HCT116 (cell line): Measurements from ENCODE around the gene CHMP1B. TPM values are rescaled to one million over a fixed set of nuclear protein-coding genes. Genes with fewer than 3 reads are reported as not detected.

Experiments used
- ATAC-seq: fragments of 200-7000 bp; cut with Tn5 transposase; 2 replicates; pipeline ENCODE4 v1.9.1; 2020; ENCODE audit warnings: mild to moderate bottlenecking, moderate library complexity
- BruUV-seq: library from RNA; stranded (reverse); fragments of 400-500 nt; replicated peaks from 2 replicates; lab custom pipeline; 2021; lab: Mats Ljungman, UMichigan
- CTCF ChIA-PET: fragments of 300-600 bp; sonication (Branson Sonifier 250); formaldehyde crosslinking; loops from one replicate; lab custom pipeline; 2021; ENCODE audit warnings: antibody characterized with exemption; lab: Charles Lee
- POLR2A ChIA-PET: fragments of 300-600, 350-600 bp; sonication (Branson Sonifier 250); formaldehyde crosslinking; loops from one replicate; lab custom pipeline; 2021; ENCODE audit warnings: antibody characterized with exemption; lab: Charles Lee
- RAD21 ChIA-PET, 2 experiments: fragments of 300-600 bp; sonication (Branson Sonifier 250); formaldehyde crosslinking; loops; one replicate each; lab custom pipeline; 2023; ENCODE audit warnings: low total read pairs in 2 of 2; ENCODE audit not compliant: uncharacterized antibody in 2 of 2, unreplicated experiment in 2 of 2, low non-redundant PET in 1 of 2; lab: Charles Lee
- DNase-seq: peaks from one replicate; pipeline ENCODE4 v3.0.0-alpha.2; 2010; ENCODE audit warnings: low read depth, low spot score
- H2AFZ ChIP-seq: fragments of 200-600 bp; shearing (Covaris generic), sonication (generic); 2 replicates; pipeline ENCODE4 v1.6.1; 2017; ENCODE audit warnings: low read depth, mixed run types, mixed read lengths, antibody characterized with exemption, low read length; ENCODE audit not compliant: poor library complexity, severe bottlenecking
- H3K27ac ChIP-seq: 2 replicates; pipeline ENCODE4 v1.5.1; 2012; ENCODE audit warnings: low read depth, low read length
- H3K27me3 ChIP-seq: fragments of 200-600 bp; sonication (generic); 2 replicates; pipeline ENCODE4 v1.6.1; 2016; ENCODE audit warnings: mixed run types, low read length, mixed read lengths; ENCODE audit not compliant: insufficient read depth
- H3K36me3 ChIP-seq, 2 experiments: fragments of 200-500 bp in 1 of 2; fragments of 200-600 bp in 1 of 2; sonication (Bioruptor generic) in 1 of 2; sonication (generic) in 1 of 2; 2 replicates each; pipeline versions ENCODE4 v1.5.1 to v1.6.1; 2014 to 2016; ENCODE audit warnings: low read length in 2 of 2, inconsistent platforms in 1 of 2, mixed read lengths in 1 of 2, mixed run types in 1 of 2; ENCODE audit not compliant: insufficient read depth in 2 of 2, control insufficient read depth in 1 of 2
- H3K4me1 ChIP-seq, 2 experiments: fragments of 200-600 bp in 1 of 2; sonication (generic) in 1 of 2; 2 replicates each; pipeline versions ENCODE4 v1.5.1 to v1.6.1; 2012 to 2017; ENCODE audit warnings: low read length in 2 of 2, inconsistent platforms in 1 of 2, mild to moderate bottlenecking in 1 of 2, mixed read lengths in 1 of 2, mixed run types in 1 of 2, moderate library complexity in 1 of 2; ENCODE audit not compliant: insufficient read depth in 2 of 2, control insufficient read depth in 1 of 2
- H3K4me2 ChIP-seq: fragments of 200-600 bp; sonication (generic); 2 replicates; pipeline ENCODE4 v1.6.1; 2017; ENCODE audit warnings: mixed run types, low read length, mixed read lengths
- H3K4me3 ChIP-seq, 2 experiments: fragments of 200-600 bp in 1 of 2; sonication (generic) in 1 of 2; replicated peaks in 1 of 2; 2 replicates each; pipeline ENCODE4 v1.5.1; 2011 to 2016; ENCODE audit warnings: low read length in 2 of 2, control low read depth in 1 of 2, low read depth in 1 of 2, mild to moderate bottlenecking in 1 of 2, mixed read lengths in 1 of 2, mixed run types in 1 of 2
- H3K79me2 ChIP-seq: fragments of 200-600 bp; sonication (generic); 2 replicates; pipeline ENCODE4 v1.6.1; 2017; ENCODE audit warnings: mild to moderate bottlenecking, mixed run types, low read length, moderate library complexity, mixed read lengths; ENCODE audit not compliant: insufficient read depth
- H3K9ac ChIP-seq: fragments of 200-600 bp; sonication (generic); 2 replicates; pipeline ENCODE4 v1.6.1; 2016; ENCODE audit warnings: low read length, mixed read lengths
- H3K9me2 ChIP-seq: fragments of 200-600 bp; sonication (generic), shearing (Covaris generic); 2 replicates; pipeline ENCODE4 v1.6.1; 2017; ENCODE audit warnings: mixed run types, mild to moderate bottlenecking, moderate library complexity; ENCODE audit not compliant: insufficient read depth
- H3K9me3 ChIP-seq, 2 experiments: fragments of 200-500 bp in 1 of 2; fragments of 200-600 bp in 1 of 2; sonication (Bioruptor generic) in 1 of 2; sonication (generic) in 1 of 2; 2 replicates each; pipeline ENCODE4 v1.6.1; 2014 to 2017; ENCODE audit warnings: low read length in 2 of 2, mixed read lengths in 2 of 2, inconsistent platforms in 1 of 2, low read depth in 1 of 2, mild to moderate bottlenecking in 1 of 2, mixed run types in 1 of 2, moderate library complexity in 1 of 2; ENCODE audit not compliant: control insufficient read depth in 1 of 2, insufficient read depth in 1 of 2
- H4K20me1 ChIP-seq: fragments of 200-600 bp; sonication (generic), shearing (Covaris generic); 2 replicates; pipeline ENCODE4 v1.6.1; 2017; ENCODE audit warnings: mixed run types, mild to moderate bottlenecking, moderate library complexity; ENCODE audit not compliant: insufficient read depth
- EGR1 ChIP-seq: IDR thresholded peaks from 2 replicates; pipeline ENCODE4 v1.6.1; 2012; ENCODE audit warnings: low read depth
- ELF1 ChIP-seq: IDR thresholded peaks from 2 replicates; pipeline ENCODE4 v1.6.1; 2012; ENCODE audit warnings: low read depth, borderline replicate concordance
- EZH2 ChIP-seq: fragments of 200-600 bp; sonication (generic); IDR thresholded peaks from 2 replicates; pipeline ENCODE4 v1.6.1; 2017; ENCODE audit warnings: antibody characterized with exemption, mixed run types
- EZH2phosphoT487 ChIP-seq: fragments of 200-600 bp; IDR thresholded peaks from 2 replicates; pipeline ENCODE4 v1.6.1; 2018; ENCODE audit warnings: antibody characterized with exemption, borderline replicate concordance
- FOSL1 ChIP-seq: IDR thresholded peaks from 2 replicates; pipeline ENCODE4 v1.6.1; 2012; ENCODE audit warnings: low read depth
- JUND ChIP-seq: IDR thresholded peaks from 2 replicates; pipeline ENCODE4 v1.6.1; 2012
- SIN3A ChIP-seq: IDR thresholded peaks from 2 replicates; pipeline ENCODE4 v1.6.1; 2012; ENCODE audit warnings: low read depth
- SRF ChIP-seq: IDR thresholded peaks from 2 replicates; pipeline ENCODE4 v1.6.1; 2012; ENCODE audit warnings: low read depth
- TCF7L2 ChIP-seq: IDR thresholded peaks from 2 replicates; pipeline ENCODE4 v1.7.0; 2011; ENCODE audit warnings: borderline replicate concordance, inconsistent platforms; ENCODE audit not compliant: insufficient read depth, insufficient read length; ENCODE audit errors: extremely low read depth
- YY1 ChIP-seq: IDR thresholded peaks from 2 replicates; pipeline ENCODE4 v1.6.1; 2011; ENCODE audit warnings: low read length, low read depth, moderate library complexity, mild to moderate bottlenecking; ENCODE audit not compliant: insufficient replicate concordance; ENCODE audit errors: extremely low read depth
- ZNF274 ChIP-seq: fragments of 200-500 bp; sonication (Bioruptor generic); IDR thresholded peaks from 2 replicates; pipeline ENCODE4 v1.6.1; 2014; ENCODE audit warnings: mild to moderate bottlenecking, low read depth, low read length, inconsistent platforms
- intact Hi-C: fragments of 100-400 bp; cut with micrococcal nuclease; formaldehyde crosslinking; loops from 2 replicates; pipeline ENCODE4 v1.10.0; 2022
- total RNA-seq: library from RNA; stranded (reverse); gene quantifications from one replicate; pipeline ENCODE4 v1.2.1, GENCODE V29; 2021; ENCODE audit not compliant: unreplicated experiment
- TF ChIP-seq, protein P1 (sequence below): IDR thresholded peaks from 2 replicates; pipeline ENCODE4 v1.6.1; 2012
- TF ChIP-seq, protein P2 (sequence below), 3 experiments: fragments of 200-600 bp in 1 of 3; sonication (generic) in 1 of 3; IDR thresholded peaks in 2 of 3; conservative IDR thresholded peaks in 1 of 3; 2 replicates each; pipeline ENCODE4 v1.5.1; 2012 to 2017; ENCODE audit warnings: low read depth in 2 of 3, low read length in 2 of 3, antibody characterized with exemption in 1 of 3, borderline replicate concordance in 1 of 3, control low read depth in 1 of 3, mild to moderate bottlenecking in 1 of 3, mixed read lengths in 1 of 3, mixed run types in 1 of 3, moderate library complexity in 1 of 3; ENCODE audit not compliant: insufficient read depth in 1 of 3
- TF ChIP-seq, protein P3 (sequence below): IDR thresholded peaks from 2 replicates; pipeline ENCODE4 v1.6.1; 2011; ENCODE audit warnings: mild to moderate bottlenecking, low read length, moderate library complexity; ENCODE audit not compliant: insufficient replicate concordance; ENCODE audit errors: extremely low read depth

The CHMP1B gene
- total RNA-seq, 1 experiment from 2014 or later = 30.3 TPM

DNA sequence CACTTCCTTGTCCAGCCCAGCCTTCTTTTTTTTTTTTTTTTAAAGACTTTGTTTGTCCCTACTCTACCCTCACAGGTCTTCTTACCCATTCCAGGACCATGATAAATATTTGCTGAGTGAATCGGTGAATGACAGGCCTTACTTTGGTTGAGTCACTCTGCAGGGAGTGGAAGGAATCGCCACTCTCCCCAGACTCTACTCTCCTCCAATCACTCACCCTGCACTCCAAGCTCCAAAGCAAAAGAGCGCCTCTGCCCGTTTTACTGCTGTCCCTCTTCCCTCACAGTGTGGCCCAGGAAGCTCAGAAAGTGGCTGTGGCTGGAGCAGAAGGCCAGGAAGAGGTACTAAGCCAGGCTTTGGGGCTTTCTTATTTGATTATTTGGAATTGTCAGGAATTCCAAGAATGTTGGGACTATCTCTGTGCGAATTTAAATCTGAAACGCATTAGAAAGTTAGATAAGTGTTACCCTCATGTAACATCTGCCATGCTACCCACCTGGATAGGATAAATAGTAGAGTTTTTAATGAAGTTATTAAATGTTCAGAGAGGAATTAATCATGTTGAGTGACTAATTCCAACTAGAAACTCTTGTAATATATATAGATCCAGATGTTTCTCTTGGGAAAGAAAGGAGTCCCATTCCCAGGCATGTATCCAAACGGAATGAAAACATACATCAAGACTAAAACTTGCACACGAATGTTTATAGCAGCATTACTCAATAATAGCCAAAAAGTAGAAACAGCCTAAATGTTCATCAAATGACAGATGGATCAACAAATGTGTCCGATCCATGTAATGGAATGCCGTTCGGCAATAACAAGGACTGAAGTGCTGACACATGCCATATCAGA is 43.0 kb upstream of the CHMP1B start:
- POLR2A ChIA-PET = no interaction called here
- peaks cover 29 to 30% of the 10 kb centered on the region in 2 experiments for H3K4me1 ChIP-seq
- no peaks in the 10 kb centered on the region for H3K9me2 ChIP-seq
- H2AFZ ChIP-seq = peak overlapping the region; percentile 30
- BruUV-seq = no TSS peak
- no peaks in the 10 kb centered on the region for H3K27me3 ChIP-seq
- H3K9ac ChIP-seq = peak overlapping the region; percentile 24; the same call in 1 of the 2 replicates
- ATAC-seq (peak; percentile 83), DNase-seq (peak; percentile 52)
- no peaks in the 10 kb centered on the region for H3K79me2 ChIP-seq
- TF ChIP-seq, protein P1, sequence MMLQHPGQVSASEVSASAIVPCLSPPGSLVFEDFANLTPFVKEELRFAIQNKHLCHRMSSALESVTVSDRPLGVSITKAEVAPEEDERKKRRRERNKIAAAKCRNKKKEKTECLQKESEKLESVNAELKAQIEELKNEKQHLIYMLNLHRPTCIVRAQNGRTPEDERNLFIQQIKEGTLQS = no peak
- TF ChIP-seq YY1 = no peak
- TF ChIP-seq ZNF274 = no peak
- TF ChIP-seq JUND = peak; percentile 41
- TF ChIP-seq SIN3A = no peak
- TF ChIP-seq EZH2phosphoT487 = no peak
- peak; percentile 35; the same call in 1 of the 2 replicates for TF ChIP-seq FOSL1
- no peak for TF ChIP-seq SRF
- H3K36me3 ChIP-seq = no peaks in the 10 kb centered on the region
- RAD21 ChIA-PET = no interaction called here
- peak overlapping the region; percentile 39; the same call in 1 of the 2 replicates for H3K27ac ChIP-seq
- no peaks in the 10 kb centered on the region for H3K9me3 ChIP-seq
- H3K4me2 ChIP-seq = peak overlapping the region; percentile 63
- H3K4me3 ChIP-seq = no peak overlapping the region
- H4K20me1 ChIP-seq = no peaks in the 10 kb centered on the region
- intact Hi-C loops = no loop called here
- CTCF ChIA-PET = no interaction called here

DNA sequence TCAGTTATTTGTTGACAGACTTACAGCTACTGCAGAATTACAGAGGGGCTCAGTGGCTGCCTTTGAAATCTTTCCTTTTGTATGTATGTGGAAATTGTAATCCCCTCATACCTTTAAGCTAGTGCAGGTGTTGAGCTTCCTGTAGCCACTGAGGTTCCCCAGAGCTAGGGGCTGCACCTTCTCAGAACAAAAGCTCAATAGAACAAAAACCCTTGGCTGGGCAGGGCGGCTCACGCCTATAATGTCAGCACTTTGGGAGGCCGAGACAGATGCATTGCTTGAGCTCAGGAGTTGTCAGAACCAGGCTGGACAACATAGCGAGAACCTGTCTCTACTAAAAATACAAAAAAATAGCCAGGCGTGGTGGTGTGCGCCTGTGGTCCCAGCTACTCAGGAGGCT is 41.3 kb upstream of the CHMP1B start:
- Histone ChIP-seq H3K27me3 (no peaks in the 10 kb centered on the region), H3K4me1 (peaks cover 29 to 30% of the 10 kb centered on the region in 2 experiments), H2AFZ (no peak overlapping the region), H3K27ac (no peak overlapping the region), H3K79me2 (no peaks in the 10 kb centered on the region), H3K36me3 (no peaks in the 10 kb centered on the region), H3K9me2 (no peaks in the 10 kb centered on the region), H3K9me3 (no peaks in the 10 kb centered on the region), H3K4me2 (no peak overlapping the region)
- ATAC-seq = no peak
- POLR2A ChIA-PET = no interaction called here
- CTCF ChIA-PET = no interaction called here
- TF ChIP-seq FOSL1 = no peak
- TF ChIP-seq, protein P2, sequence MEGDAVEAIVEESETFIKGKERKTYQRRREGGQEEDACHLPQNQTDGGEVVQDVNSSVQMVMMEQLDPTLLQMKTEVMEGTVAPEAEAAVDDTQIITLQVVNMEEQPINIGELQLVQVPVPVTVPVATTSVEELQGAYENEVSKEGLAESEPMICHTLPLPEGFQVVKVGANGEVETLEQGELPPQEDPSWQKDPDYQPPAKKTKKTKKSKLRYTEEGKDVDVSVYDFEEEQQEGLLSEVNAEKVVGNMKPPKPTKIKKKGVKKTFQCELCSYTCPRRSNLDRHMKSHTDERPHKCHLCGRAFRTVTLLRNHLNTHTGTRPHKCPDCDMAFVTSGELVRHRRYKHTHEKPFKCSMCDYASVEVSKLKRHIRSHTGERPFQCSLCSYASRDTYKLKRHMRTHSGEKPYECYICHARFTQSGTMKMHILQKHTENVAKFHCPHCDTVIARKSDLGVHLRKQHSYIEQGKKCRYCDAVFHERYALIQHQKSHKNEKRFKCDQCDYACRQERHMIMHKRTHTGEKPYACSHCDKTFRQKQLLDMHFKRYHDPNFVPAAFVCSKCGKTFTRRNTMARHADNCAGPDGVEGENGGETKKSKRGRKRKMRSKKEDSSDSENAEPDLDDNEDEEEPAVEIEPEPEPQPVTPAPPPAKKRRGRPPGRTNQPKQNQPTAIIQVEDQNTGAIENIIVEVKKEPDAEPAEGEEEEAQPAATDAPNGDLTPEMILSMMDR (IDR thresholded peaks at IDR 0.05 in 2 of 3, conservative IDR thresholded peaks at IDR 0.05 in 1 of 3; ENCODE audit: borderline replicate concordance in 1 of 3, insufficient read depth in 1 of 3, low read depth in 2 of 3, low read length in 2 of 3) = no peak
- no peak for TF ChIP-seq ELF1
- TF ChIP-seq, protein P3, sequence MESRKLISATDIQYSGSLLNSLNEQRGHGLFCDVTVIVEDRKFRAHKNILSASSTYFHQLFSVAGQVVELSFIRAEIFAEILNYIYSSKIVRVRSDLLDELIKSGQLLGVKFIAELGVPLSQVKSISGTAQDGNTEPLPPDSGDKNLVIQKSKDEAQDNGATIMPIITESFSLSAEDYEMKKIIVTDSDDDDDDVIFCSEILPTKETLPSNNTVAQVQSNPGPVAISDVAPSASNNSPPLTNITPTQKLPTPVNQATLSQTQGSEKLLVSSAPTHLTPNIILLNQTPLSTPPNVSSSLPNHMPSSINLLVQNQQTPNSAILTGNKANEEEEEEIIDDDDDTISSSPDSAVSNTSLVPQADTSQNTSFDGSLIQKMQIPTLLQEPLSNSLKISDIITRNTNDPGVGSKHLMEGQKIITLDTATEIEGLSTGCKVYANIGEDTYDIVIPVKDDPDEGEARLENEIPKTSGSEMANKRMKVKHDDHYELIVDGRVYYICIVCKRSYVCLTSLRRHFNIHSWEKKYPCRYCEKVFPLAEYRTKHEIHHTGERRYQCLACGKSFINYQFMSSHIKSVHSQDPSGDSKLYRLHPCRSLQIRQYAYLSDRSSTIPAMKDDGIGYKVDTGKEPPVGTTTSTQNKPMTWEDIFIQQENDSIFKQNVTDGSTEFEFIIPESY = no peak
- TF ChIP-seq EGR1 = no peak
- no peak for TF ChIP-seq EZH2
- no peak for TF ChIP-seq TCF7L2
- TF ChIP-seq, all 23 proteins: peak for 0
- Histone ChIP-seq H3K4me3 (no peak overlapping the region), H4K20me1 (no peaks in the 10 kb centered on the region), H3K9ac (no peak overlapping the region)
- DNase-seq = no peak
- RAD21 ChIA-PET = no interaction called here
- intact Hi-C loops = no loop called here
- no TSS peak for BruUV-seq
